Peyer's patch (tissue), 4 donors: ENCODE data around the gene GASK1A. TPM values are rescaled to one million over a fixed set of nuclear protein-coding genes. Genes with fewer than 3 reads are reported as not detected.

ENCODE experiments used
- DNase-seq, 3 donors: peaks; one replicate each; pipeline ENCODE4 v3.0.0-alpha.2; 2017 to 2019
- H3K27ac ChIP-seq, 4 donors: fragments of 200-600 bp; sonication (generic); one replicate each; pipeline ENCODE4 v1.5.1; 2016 to 2019
- H3K27me3 ChIP-seq, 2 donors: fragments of 200-600 bp; sonication (generic); one replicate each; pipeline ENCODE4 v1.5.1; 2019
- H3K36me3 ChIP-seq, 3 donors: fragments of 200-600 bp; sonication (generic); one replicate each; pipeline ENCODE4 v1.5.1; 2016 to 2019
- H3K4me1 ChIP-seq, 4 donors: fragments of 200-600 bp; sonication (generic); one replicate each; pipeline ENCODE4 v1.5.1; 2016 to 2019
- H3K4me3 ChIP-seq, 4 donors: fragments of 200-600 bp; sonication (generic); 1 replicate in 3 of 4; 2 replicates in 1 of 4; pipeline ENCODE4 v1.5.1; 2016 to 2019; ENCODE audit warnings: mild to moderate bottlenecking in 1 of 4
- H3K9me3 ChIP-seq, 4 donors: fragments of 200-600 bp; sonication (generic); one replicate each; pipeline ENCODE4 v1.5.1; 2016 to 2019; ENCODE audit warnings: mild to moderate bottlenecking in 1 of 4
- CTCF ChIP-seq, 6 experiments: fragments of 450-650 bp in 4 of 6; fragments of 200-600 bp in 2 of 6; sonication (generic) in 1 of 6; IDR thresholded peaks; one replicate each; pipeline ENCODE4 v1.5.1; 2017 to 2019; ENCODE audit warnings: antibody characterized with exemption in 6 of 6, mild to moderate bottlenecking in 3 of 6, moderate library complexity in 1 of 6
- POLR2A ChIP-seq, 2 donors: fragments of 450-650 bp; IDR thresholded peaks; one replicate each; pipeline ENCODE4 v1.5.1; 2017; ENCODE audit warnings: antibody characterized with exemption in 2 of 2, mild to moderate bottlenecking in 2 of 2, moderate library complexity in 2 of 2
- total RNA-seq, 4 donors: library from RNA; depleted of rRNA; stranded (reverse); fragments of >200 nt; gene quantifications; one replicate each; pipeline ENCODE4 v1.1.0, GENCODE V29; 2016

GASK1A gene
- total RNA-seq, 4 donors from 2014 or later, result 1.8 to 9.1 (median 6.3) TPM

GRCh38 chr3:42983927-42984326 lies 4.8 kb downstream of the GASK1A start:
- DNase-seq, result no peak
- Histone ChIP-seq H3K4me3 (no peak overlapping the region), H3K27me3 (peaks cover 0 to 6% of the 10 kb centered on the region in 2 donors), H3K9me3 (no peaks in the 10 kb centered on the region), H3K27ac (no peak overlapping the region), H3K4me1 (peaks cover 0 to 14% (median 2%) of the 10 kb centered on the region in 4 donors), H3K36me3 (no peaks in the 10 kb centered on the region)
- TF ChIP-seq POLR2A (IDR thresholded peaks at IDR 0.05) (no peak), CTCF (IDR thresholded peaks at IDR 0.05) (no peak)

GRCh38 chr3:42984701-42985100 lies 5.6 kb downstream of the GASK1A start:
- H3K36me3 ChIP-seq, result no peaks in the 10 kb centered on the region
- no peak overlapping the region for H3K4me3 ChIP-seq
- H3K4me1 ChIP-seq, result peaks cover 0 to 7% (median 0%) of the 10 kb centered on the region in 4 donors
- H3K27ac ChIP-seq, result no peak overlapping the region
- TF ChIP-seq CTCF (IDR thresholded peaks at IDR 0.05), result no peak
- no peak for TF ChIP-seq POLR2A (IDR thresholded peaks at IDR 0.05)
- H3K27me3 ChIP-seq, result peaks cover 0 to 1% of the 10 kb centered on the region in 2 donors
- H3K9me3 ChIP-seq, result no peaks in the 10 kb centered on the region
- no peak for DNase-seq

GRCh38 chr3:42988097-42988496 lies 9.0 kb downstream of the GASK1A start:
- TF ChIP-seq POLR2A (IDR thresholded peaks at IDR 0.05) (no peak), CTCF (IDR thresholded peaks at IDR 0.05) (no peak)
- Histone ChIP-seq H3K4me3 (no peak overlapping the region), H3K4me1 (no peaks in the 10 kb centered on the region), H3K36me3 (no peaks in the 10 kb centered on the region), H3K27ac (no peak overlapping the region), H3K27me3 (no peaks in the 10 kb centered on the region), H3K9me3 (no peaks in the 10 kb centered on the region)
- no peak for DNase-seq

- H3K27ac ChIP-seq, result no peak overlapping the region
- H3K4me3 ChIP-seq, result no peak overlapping the region
- no peak for DNase-seq
- no peaks in the 10 kb centered on the region for H3K4me1 ChIP-seq
- H3K36me3 ChIP-seq, result no peaks in the 10 kb centered on the region
- H3K27me3 ChIP-seq, result no peaks in the 10 kb centered on the region
- no peaks in the 10 kb centered on the region for H3K9me3 ChIP-seq
- no peak for TF ChIP-seq CTCF (IDR thresholded peaks at IDR 0.05)
- no peak for TF ChIP-seq POLR2A (IDR thresholded peaks at IDR 0.05)
Measured at GRCh38 chr3:42988566-42988965, 9.5 kb downstream of the GASK1A start.

GRCh38 chr3:42991341-42992315 lies 12.5 kb downstream of the GASK1A start:
- no peak for DNase-seq
- Histone ChIP-seq H3K36me3 (no peaks in the 10 kb centered on the region), H3K27me3 (no peaks in the 10 kb centered on the region), H3K4me3 (no peak overlapping the region), H3K4me1 (no peaks in the 10 kb centered on the region), H3K27ac (no peak overlapping the region), H3K9me3 (no peaks in the 10 kb centered on the region)
- no peak for TF ChIP-seq POLR2A (IDR thresholded peaks at IDR 0.05)

- Histone ChIP-seq H3K4me1 (peaks cover 0 to 6% (median 0%) of the 10 kb centered on the region in 4 donors), H3K27me3 (no peaks in the 10 kb centered on the region), H3K36me3 (no peaks in the 10 kb centered on the region), H3K4me3 (no peak overlapping the region), H3K27ac (no peak overlapping the region), H3K9me3 (no peaks in the 10 kb centered on the region)
- TF ChIP-seq POLR2A (IDR thresholded peaks at IDR 0.05), result no peak
- no peak for DNase-seq
Measured at GRCh38 chr3:42994595-42994994, 15.5 kb downstream of the GASK1A start.
